Endodermal cell (in vitro differentiated cells): ENCODE results near the gene IDI1. TPM values are rescaled to one million over a fixed set of nuclear protein-coding genes. Genes with fewer than 3 reads are reported as not detected.

Experiments
- DNase-seq: peaks from one replicate; pipeline ENCODE4 v3.0.0-alpha.2; 2017
- H3K27ac ChIP-seq: 2 replicates; pipeline ENCODE4 v1.5.1; 2013; ENCODE audit warnings: mild to moderate bottlenecking, low read depth, low read length, moderate library complexity
- H3K27me3 ChIP-seq: 2 replicates; pipeline ENCODE4 v1.6.1; 2013; ENCODE audit warnings: mild to moderate bottlenecking, low read length, moderate library complexity; ENCODE audit not compliant: insufficient read depth, control insufficient read depth, poor library complexity, severe bottlenecking
- H3K36me3 ChIP-seq: 2 replicates; pipeline ENCODE4 v1.7.0; 2013; ENCODE audit warnings: mild to moderate bottlenecking, low read length, moderate library complexity; ENCODE audit not compliant: control insufficient read depth, insufficient read depth
- H3K4me1 ChIP-seq: one replicate; pipeline ENCODE4 v1.7.0; 2013; ENCODE audit warnings: low read length; ENCODE audit not compliant: control insufficient read depth, insufficient read depth
- H3K4me3 ChIP-seq: 2 replicates; pipeline ENCODE4 v1.5.1; 2013; ENCODE audit warnings: mild to moderate bottlenecking, low read length, moderate library complexity
- H3K9ac ChIP-seq: 2 replicates; pipeline ENCODE4 v1.6.1; 2013; ENCODE audit warnings: mild to moderate bottlenecking, low read length, moderate library complexity; ENCODE audit not compliant: poor library complexity, severe bottlenecking; ENCODE audit errors: extremely low read depth
- H3K9me3 ChIP-seq: 2 replicates; pipeline ENCODE4 v1.6.1; 2013; ENCODE audit warnings: mild to moderate bottlenecking, low read length, moderate library complexity; ENCODE audit not compliant: control insufficient read depth
- H3K27ac Mint-ChIP-seq: 2 replicates; pipeline ENCODE4 v1.8.0; 2020; ENCODE audit warnings: mixed read lengths
- H3K27me3 Mint-ChIP-seq: 2 replicates; pipeline ENCODE4 v1.8.0; 2021; ENCODE audit warnings: mild to moderate bottlenecking, mixed read lengths; ENCODE audit not compliant: insufficient read depth
- H3K36me3 Mint-ChIP-seq: 2 replicates; pipeline ENCODE4 v1.8.0; 2020; ENCODE audit warnings: low read depth, mixed read lengths
- H3K4me1 Mint-ChIP-seq: 2 replicates; pipeline ENCODE4 v1.8.0; 2020; ENCODE audit warnings: mixed read lengths
- H3K4me3 Mint-ChIP-seq: 2 replicates; pipeline ENCODE4 v1.8.0; 2020; ENCODE audit warnings: mild to moderate bottlenecking, moderate library complexity, mixed read lengths
- H3K9me3 Mint-ChIP-seq: 2 replicates; pipeline ENCODE4 v1.8.0; 2020; ENCODE audit warnings: mild to moderate bottlenecking, mixed read lengths
- WGBS, 2 experiments: methylation state at CpG; one replicate each; pipeline versions ENCODE4 v1.1.5 to v1.1.7; 2013; ENCODE audit warnings: missing lambda C conversion rate in 2 of 2, mixed read lengths in 1 of 2; ENCODE audit not compliant: insufficient coverage in 1 of 2, insufficient read length in 1 of 2; 5-methylcytosine and 5-hydroxymethylcytosine counted together
- total RNA-seq, 2 donors: library from RNA; stranded (reverse); fragmentation: NEBNext Ultra II Directional in 1 of 2; extraction: Animal tissue kit (Norgen Biotek cat#: 25700) in 1 of 2; gene quantifications; 2 replicates in 1 of 2; 3 replicates in 1 of 2; pipeline ENCODE4 v1.2.1, GENCODE V29; 2021
- TF ChIP-seq, protein P1 (sequence below): fragments of 200-600 bp; sonication (generic); conservative IDR thresholded peaks from 2 replicates; pipeline ENCODE4 v1.5.0; 2021; ENCODE audit warnings: antibody characterized with exemption, mild to moderate bottlenecking

Gene IDI1
- total RNA-seq, 2 donors from 2014 or later, result 36.3 to 53.3 TPM

GRCh38 chr10:1093696-1094095, 44.8 kb upstream of the IDI1 start:
- WGBS, 2 experiments, result 93% methylated on average over 6 to 9 of the region's 9 CpGs
- Histone ChIP-seq H3K27me3 (no peaks in the 10 kb centered on the region), H3K9ac (no peak overlapping the region), H3K9me3 (no peaks in the 10 kb centered on the region), H3K36me3 (peaks cover 61% of the 10 kb centered on the region), H3K4me1 (no peaks in the 10 kb centered on the region), H3K27ac (no peak overlapping the region), H3K4me3 (no peak overlapping the region)
- H3K27ac Mint-ChIP-seq, result no peak overlapping the region
- TF ChIP-seq, protein P1, sequence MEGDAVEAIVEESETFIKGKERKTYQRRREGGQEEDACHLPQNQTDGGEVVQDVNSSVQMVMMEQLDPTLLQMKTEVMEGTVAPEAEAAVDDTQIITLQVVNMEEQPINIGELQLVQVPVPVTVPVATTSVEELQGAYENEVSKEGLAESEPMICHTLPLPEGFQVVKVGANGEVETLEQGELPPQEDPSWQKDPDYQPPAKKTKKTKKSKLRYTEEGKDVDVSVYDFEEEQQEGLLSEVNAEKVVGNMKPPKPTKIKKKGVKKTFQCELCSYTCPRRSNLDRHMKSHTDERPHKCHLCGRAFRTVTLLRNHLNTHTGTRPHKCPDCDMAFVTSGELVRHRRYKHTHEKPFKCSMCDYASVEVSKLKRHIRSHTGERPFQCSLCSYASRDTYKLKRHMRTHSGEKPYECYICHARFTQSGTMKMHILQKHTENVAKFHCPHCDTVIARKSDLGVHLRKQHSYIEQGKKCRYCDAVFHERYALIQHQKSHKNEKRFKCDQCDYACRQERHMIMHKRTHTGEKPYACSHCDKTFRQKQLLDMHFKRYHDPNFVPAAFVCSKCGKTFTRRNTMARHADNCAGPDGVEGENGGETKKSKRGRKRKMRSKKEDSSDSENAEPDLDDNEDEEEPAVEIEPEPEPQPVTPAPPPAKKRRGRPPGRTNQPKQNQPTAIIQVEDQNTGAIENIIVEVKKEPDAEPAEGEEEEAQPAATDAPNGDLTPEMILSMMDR, result no peak
- peaks cover 35% of the 10 kb centered on the region for H3K36me3 Mint-ChIP-seq
- peaks cover 9% of the 10 kb centered on the region for H3K4me1 Mint-ChIP-seq
- H3K9me3 Mint-ChIP-seq, result no peaks in the 10 kb centered on the region
- H3K4me3 Mint-ChIP-seq, result no peak overlapping the region
- H3K27me3 Mint-ChIP-seq, result no peaks in the 10 kb centered on the region
- no peak for DNase-seq

GRCh38 chr10:1090696-1091095, 41.8 kb upstream of the IDI1 start:
- H3K27me3 Mint-ChIP-seq, result no peaks in the 10 kb centered on the region
- WGBS, 2 experiments, result 94 to 98% methylated on average over 12 to 14 of the region's 14 CpGs

GRCh38 chr10:1089017-1089689, 40.2 kb upstream of the IDI1 start:
- Mint-ChIP-seq H3K36me3 (peaks cover 54% of the 10 kb centered on the region), H3K27me3 (no peaks in the 10 kb centered on the region), H3K9me3 (no peaks in the 10 kb centered on the region), H3K4me1 (peaks cover 9% of the 10 kb centered on the region), H3K27ac (peak overlapping the region; percentile 82), H3K4me3 (no peak overlapping the region)
- H3K9ac ChIP-seq, result no peak overlapping the region
- TF ChIP-seq, protein P1, result peak; percentile 42
- H3K4me1 ChIP-seq, result no peaks in the 10 kb centered on the region
- H3K27ac ChIP-seq, result no peak overlapping the region
- peaks cover 49% of the 10 kb centered on the region for H3K36me3 ChIP-seq
- WGBS, 2 experiments, result 86 to 87% methylated on average over 16 to 19 of the region's 19 CpGs
- no peak for DNase-seq
- H3K27me3 ChIP-seq, result no peaks in the 10 kb centered on the region
- no peaks in the 10 kb centered on the region for H3K9me3 ChIP-seq
- no peak overlapping the region for H3K4me3 ChIP-seq

More at GRCh38 chr10:1090696-1091095, 41.8 kb upstream of the IDI1 start:
- Histone ChIP-seq H3K36me3 (peaks cover 57% of the 10 kb centered on the region), H3K27ac (no peak overlapping the region), H3K9me3 (no peaks in the 10 kb centered on the region), H3K4me3 (no peak overlapping the region), H3K9ac (no peak overlapping the region), H3K4me1 (no peaks in the 10 kb centered on the region), H3K27me3 (no peaks in the 10 kb centered on the region)
- Mint-ChIP-seq H3K9me3 (no peaks in the 10 kb centered on the region), H3K4me3 (no peak overlapping the region), H3K27ac (no peak overlapping the region), H3K36me3 (peaks cover 48% of the 10 kb centered on the region), H3K4me1 (peaks cover 9% of the 10 kb centered on the region)
- TF ChIP-seq, protein P1, result no peak
- DNase-seq, result no peak
